ENCODE data around the gene COL4A6.

COL4A6 gene

DNA sequence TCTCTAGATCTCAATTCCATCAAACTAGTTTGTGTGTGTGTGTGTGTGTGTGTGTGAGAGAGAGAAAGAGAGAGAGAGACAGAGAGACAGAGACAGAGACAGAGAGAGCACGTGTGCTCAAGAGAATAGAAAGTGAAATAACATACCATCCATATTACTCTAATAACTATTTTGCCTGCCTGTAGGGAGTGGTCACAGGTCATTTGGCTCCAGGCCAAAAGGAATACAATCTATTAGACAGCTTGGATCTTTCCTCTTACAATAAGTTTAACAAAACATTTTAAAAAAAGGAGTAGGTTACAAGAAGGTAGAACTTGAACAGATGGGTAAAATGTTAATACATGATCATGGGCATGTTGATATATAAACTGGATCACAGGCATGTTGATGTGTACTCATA, 76.2 kb downstream of the COL4A6 start:
- Histone ChIP-seq H2AFZ (ENCODE audit: low read length) (no peak overlapping the region), H3K9me2 (replicated peaks; ENCODE audit: low read depth, low read length) (no peaks in the 10 kb centered on the region), H3K4me3 (ENCODE audit: low read length, poor library complexity, severe bottlenecking) (no peak overlapping the region), H3K4me2 (ENCODE audit: low read depth, low read length, poor library complexity, severe bottlenecking) (no peak overlapping the region), H3K36me3 (ENCODE audit: insufficient read depth, low read length) (no peaks in the 10 kb centered on the region), H3K4me1 (ENCODE audit: insufficient read depth, low read length, poor library complexity, severe bottlenecking) (no peaks in the 10 kb centered on the region), H3F3A (ENCODE audit: low read depth) (no peaks in the 10 kb centered on the region), H3K79me2 (ENCODE audit: insufficient read depth, low read length) (no peaks in the 10 kb centered on the region), H4K20me1 (ENCODE audit: insufficient read depth, low read length, poor library complexity, severe bottlenecking) (no peaks in the 10 kb centered on the region), H3K9me3 (ENCODE audit: insufficient read depth, low read depth, low read length) (no peaks in the 10 kb centered on the region), H3K27me3 (ENCODE audit: insufficient read depth, low read length, poor library complexity, severe bottlenecking) (no peaks in the 10 kb centered on the region), H3K9ac (ENCODE audit: low read depth, low read length, poor library complexity, severe bottlenecking) (no peak overlapping the region)
- no peak for TF ChIP-seq EZH2phosphoT487 (IDR thresholded peaks at IDR 0.05; ENCODE audit: borderline replicate concordance)
- TF ChIP-seq, protein P1, sequence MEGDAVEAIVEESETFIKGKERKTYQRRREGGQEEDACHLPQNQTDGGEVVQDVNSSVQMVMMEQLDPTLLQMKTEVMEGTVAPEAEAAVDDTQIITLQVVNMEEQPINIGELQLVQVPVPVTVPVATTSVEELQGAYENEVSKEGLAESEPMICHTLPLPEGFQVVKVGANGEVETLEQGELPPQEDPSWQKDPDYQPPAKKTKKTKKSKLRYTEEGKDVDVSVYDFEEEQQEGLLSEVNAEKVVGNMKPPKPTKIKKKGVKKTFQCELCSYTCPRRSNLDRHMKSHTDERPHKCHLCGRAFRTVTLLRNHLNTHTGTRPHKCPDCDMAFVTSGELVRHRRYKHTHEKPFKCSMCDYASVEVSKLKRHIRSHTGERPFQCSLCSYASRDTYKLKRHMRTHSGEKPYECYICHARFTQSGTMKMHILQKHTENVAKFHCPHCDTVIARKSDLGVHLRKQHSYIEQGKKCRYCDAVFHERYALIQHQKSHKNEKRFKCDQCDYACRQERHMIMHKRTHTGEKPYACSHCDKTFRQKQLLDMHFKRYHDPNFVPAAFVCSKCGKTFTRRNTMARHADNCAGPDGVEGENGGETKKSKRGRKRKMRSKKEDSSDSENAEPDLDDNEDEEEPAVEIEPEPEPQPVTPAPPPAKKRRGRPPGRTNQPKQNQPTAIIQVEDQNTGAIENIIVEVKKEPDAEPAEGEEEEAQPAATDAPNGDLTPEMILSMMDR (conservative IDR thresholded peaks at IDR 0.05; ENCODE audit: low read length) = no peak

DNA sequence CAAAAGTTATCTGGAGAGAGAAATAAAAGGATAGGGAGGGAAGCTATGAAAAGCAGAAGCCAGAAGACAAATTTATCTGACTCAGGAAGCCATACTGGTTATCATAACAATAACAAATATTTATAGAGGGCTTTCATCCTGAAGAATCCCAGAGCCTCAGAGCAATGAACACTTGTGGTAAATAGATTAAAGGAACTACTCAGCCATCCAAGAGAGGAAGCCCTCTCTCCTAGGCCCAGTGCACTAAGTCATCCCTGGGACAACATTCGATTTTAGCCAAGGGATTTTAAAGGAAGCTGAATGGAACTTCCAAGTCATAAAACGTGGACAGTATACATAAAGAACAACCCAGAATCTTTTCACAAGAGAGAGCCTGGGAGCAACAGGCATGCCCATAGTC, 76.9 kb downstream of the COL4A6 start:
- Histone ChIP-seq H3K9me3 (ENCODE audit: insufficient read depth, low read depth, low read length) (no peaks in the 10 kb centered on the region), H3K9me2 (replicated peaks; ENCODE audit: low read depth, low read length) (no peaks in the 10 kb centered on the region), H4K20me1 (ENCODE audit: insufficient read depth, low read length, poor library complexity, severe bottlenecking) (no peaks in the 10 kb centered on the region), H3K9ac (ENCODE audit: low read depth, low read length, poor library complexity, severe bottlenecking) (no peak overlapping the region), H3F3A (ENCODE audit: low read depth) (no peaks in the 10 kb centered on the region), H3K27me3 (ENCODE audit: insufficient read depth, low read length, poor library complexity, severe bottlenecking) (no peaks in the 10 kb centered on the region), H2AFZ (ENCODE audit: low read length) (no peak overlapping the region), H3K4me3 (ENCODE audit: low read length, poor library complexity, severe bottlenecking) (no peak overlapping the region), H3K4me2 (ENCODE audit: low read depth, low read length, poor library complexity, severe bottlenecking) (no peak overlapping the region), H3K79me2 (ENCODE audit: insufficient read depth, low read length) (no peaks in the 10 kb centered on the region), H3K4me1 (ENCODE audit: insufficient read depth, low read length, poor library complexity, severe bottlenecking) (no peaks in the 10 kb centered on the region), H3K36me3 (ENCODE audit: insufficient read depth, low read length) (no peaks in the 10 kb centered on the region)
- TF ChIP-seq, protein P1 (conservative IDR thresholded peaks at IDR 0.05; ENCODE audit: low read length) = no peak
- TF ChIP-seq EZH2phosphoT487 (IDR thresholded peaks at IDR 0.05; ENCODE audit: borderline replicate concordance) = no peak

DNA sequence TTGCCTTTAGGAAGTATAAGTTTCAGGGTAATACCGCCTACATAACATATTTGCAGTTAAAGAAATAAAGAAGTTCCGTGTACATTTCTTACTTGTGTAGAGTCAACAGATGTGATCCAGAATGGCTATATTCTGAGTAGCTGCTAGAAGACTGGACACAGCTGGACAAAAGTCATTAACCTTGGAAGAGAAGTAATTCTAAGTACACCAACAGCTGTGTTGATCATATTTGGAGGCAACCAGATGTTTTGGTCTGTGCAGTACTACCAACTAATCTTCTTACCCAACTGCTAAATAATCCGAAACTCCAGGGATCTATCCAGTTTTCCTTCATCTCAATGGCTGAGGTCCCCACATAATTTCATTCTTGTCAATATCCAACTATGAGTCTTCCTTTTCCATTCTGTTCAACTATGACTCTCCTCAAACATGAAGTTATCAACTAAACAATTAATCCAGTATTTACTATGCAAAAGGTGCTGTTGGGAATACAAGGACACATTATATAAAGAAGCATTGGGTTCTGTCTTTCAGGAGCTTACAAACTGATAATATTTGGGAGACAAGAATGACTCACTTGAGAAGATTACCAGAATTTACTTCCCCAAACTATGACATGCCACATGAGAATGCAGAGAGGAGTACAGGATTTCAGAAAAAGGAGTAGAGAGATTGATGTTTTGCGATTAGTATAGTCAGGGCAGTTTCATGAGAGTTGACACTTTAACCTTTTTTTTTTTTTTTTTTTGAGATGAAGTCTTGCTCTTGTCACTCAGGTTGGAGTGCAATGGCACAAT, 78.2 kb downstream of the COL4A6 start:
- Histone ChIP-seq H3K9me2 (replicated peaks; ENCODE audit: low read depth, low read length) (no peaks in the 10 kb centered on the region), H3K4me2 (ENCODE audit: low read depth, low read length, poor library complexity, severe bottlenecking) (no peak overlapping the region), H3K36me3 (ENCODE audit: insufficient read depth, low read length) (no peaks in the 10 kb centered on the region), H3K4me3 (ENCODE audit: low read length, poor library complexity, severe bottlenecking) (no peak overlapping the region), H4K20me1 (ENCODE audit: insufficient read depth, low read length, poor library complexity, severe bottlenecking) (no peaks in the 10 kb centered on the region), H3F3A (ENCODE audit: low read depth) (no peaks in the 10 kb centered on the region), H3K27me3 (ENCODE audit: insufficient read depth, low read length, poor library complexity, severe bottlenecking) (no peaks in the 10 kb centered on the region), H2AFZ (ENCODE audit: low read length) (no peak overlapping the region), H3K9me3 (ENCODE audit: insufficient read depth, low read depth, low read length) (no peaks in the 10 kb centered on the region), H3K4me1 (ENCODE audit: insufficient read depth, low read length, poor library complexity, severe bottlenecking) (no peaks in the 10 kb centered on the region), H3K79me2 (ENCODE audit: insufficient read depth, low read length) (no peaks in the 10 kb centered on the region), H3K9ac (ENCODE audit: low read depth, low read length, poor library complexity, severe bottlenecking) (no peak overlapping the region)
- TF ChIP-seq EZH2phosphoT487 (IDR thresholded peaks at IDR 0.05; ENCODE audit: borderline replicate concordance) = no peak
- TF ChIP-seq, protein P1 (conservative IDR thresholded peaks at IDR 0.05; ENCODE audit: low read length) = no peak

Measured in Loucy (cell line).